ENCODE data around the gene ABCC1. TPM values are rescaled to one million over a fixed set of nuclear protein-coding genes. Genes with fewer than 3 reads are reported as not detected.

ABCC1 gene
- total RNA-seq, 6 donors from 2014 or later: 35.4 to 106 (median 44.8) TPM

- TF ChIP-seq POLR2AphosphoS5 (IDR thresholded peaks at IDR 0.05) (no peak), POLR2A (IDR thresholded peaks at IDR 0.05) (no peak), EP300 (IDR thresholded peaks at IDR 0.05) (no peak)
- TF ChIP-seq, protein P1, sequence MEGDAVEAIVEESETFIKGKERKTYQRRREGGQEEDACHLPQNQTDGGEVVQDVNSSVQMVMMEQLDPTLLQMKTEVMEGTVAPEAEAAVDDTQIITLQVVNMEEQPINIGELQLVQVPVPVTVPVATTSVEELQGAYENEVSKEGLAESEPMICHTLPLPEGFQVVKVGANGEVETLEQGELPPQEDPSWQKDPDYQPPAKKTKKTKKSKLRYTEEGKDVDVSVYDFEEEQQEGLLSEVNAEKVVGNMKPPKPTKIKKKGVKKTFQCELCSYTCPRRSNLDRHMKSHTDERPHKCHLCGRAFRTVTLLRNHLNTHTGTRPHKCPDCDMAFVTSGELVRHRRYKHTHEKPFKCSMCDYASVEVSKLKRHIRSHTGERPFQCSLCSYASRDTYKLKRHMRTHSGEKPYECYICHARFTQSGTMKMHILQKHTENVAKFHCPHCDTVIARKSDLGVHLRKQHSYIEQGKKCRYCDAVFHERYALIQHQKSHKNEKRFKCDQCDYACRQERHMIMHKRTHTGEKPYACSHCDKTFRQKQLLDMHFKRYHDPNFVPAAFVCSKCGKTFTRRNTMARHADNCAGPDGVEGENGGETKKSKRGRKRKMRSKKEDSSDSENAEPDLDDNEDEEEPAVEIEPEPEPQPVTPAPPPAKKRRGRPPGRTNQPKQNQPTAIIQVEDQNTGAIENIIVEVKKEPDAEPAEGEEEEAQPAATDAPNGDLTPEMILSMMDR (IDR thresholded peaks at IDR 0.05): no peak
Observed at GRCh38 chr16:16052916-16053315, 103.5 kb downstream of the ABCC1 start.

GRCh38 chr16:16057102-16057501 is 107.7 kb downstream of the ABCC1 start:
- Histone ChIP-seq H3K27me3 (no peaks in the 10 kb centered on the region), H3K27ac (no peak overlapping the region), H3K4me3 (no peak overlapping the region), H3K4me1 (peaks cover 0 to 4% (median 1%) of the 10 kb centered on the region in 4 donors), H3K36me3 (peaks cover 3 to 76% (median 31%) of the 10 kb centered on the region in 4 donors), H3K9me3 (no peaks in the 10 kb centered on the region)
- no peak for DNase-seq
- no peak for ATAC-seq (ENCODE audit: low FRiP score in 2 of 2)
- TF ChIP-seq POLR2AphosphoS5 (IDR thresholded peaks at IDR 0.05): no peak
- no peak for TF ChIP-seq EP300 (IDR thresholded peaks at IDR 0.05)
- TF ChIP-seq POLR2A (IDR thresholded peaks at IDR 0.05): no peak
- TF ChIP-seq, protein P1 (IDR thresholded peaks at IDR 0.05): no peak
- 93 to 98% methylated on average over 6 of the region's 6 CpGs for WGBS, 2 donors

More at GRCh38 chr16:16052916-16053315, 103.5 kb downstream of the ABCC1 start:
- Histone ChIP-seq H3K9me3 (no peaks in the 10 kb centered on the region), H3K4me1 (no peaks in the 10 kb centered on the region), H3K27ac (no peak overlapping the region), H3K36me3 (peaks cover 15 to 95% (median 38%) of the 10 kb centered on the region in 4 donors), H3K27me3 (no peaks in the 10 kb centered on the region), H3K4me3 (no peak overlapping the region)
- WGBS, 2 donors: 86 to 92% methylated on average over 3 of the region's 3 CpGs
- no peak for DNase-seq
- ATAC-seq (ENCODE audit: low FRiP score in 2 of 2): no peak

GRCh38 chr16:16059160-16059559 is 109.7 kb downstream of the ABCC1 start:
- H3K9me3 ChIP-seq: no peaks in the 10 kb centered on the region
- DNase-seq (no peak), ATAC-seq (ENCODE audit: low FRiP score in 2 of 2) (no peak)
- H3K4me3 ChIP-seq: no peak overlapping the region
- H3K36me3 ChIP-seq: peaks cover 0 to 68% (median 24%) of the 10 kb centered on the region in 4 donors
- peaks cover 0 to 4% (median 1%) of the 10 kb centered on the region in 4 donors for H3K4me1 ChIP-seq
- H3K27ac ChIP-seq: no peak overlapping the region
- 95 to 97% methylated on average over 8 of the region's 8 CpGs for WGBS, 2 donors
- no peaks in the 10 kb centered on the region for H3K27me3 ChIP-seq
- TF ChIP-seq POLR2AphosphoS5 (IDR thresholded peaks at IDR 0.05) (no peak), POLR2A (IDR thresholded peaks at IDR 0.05) (no peak), EP300 (IDR thresholded peaks at IDR 0.05) (no peak)
- TF ChIP-seq, protein P1 (IDR thresholded peaks at IDR 0.05): no peak

DNA sequence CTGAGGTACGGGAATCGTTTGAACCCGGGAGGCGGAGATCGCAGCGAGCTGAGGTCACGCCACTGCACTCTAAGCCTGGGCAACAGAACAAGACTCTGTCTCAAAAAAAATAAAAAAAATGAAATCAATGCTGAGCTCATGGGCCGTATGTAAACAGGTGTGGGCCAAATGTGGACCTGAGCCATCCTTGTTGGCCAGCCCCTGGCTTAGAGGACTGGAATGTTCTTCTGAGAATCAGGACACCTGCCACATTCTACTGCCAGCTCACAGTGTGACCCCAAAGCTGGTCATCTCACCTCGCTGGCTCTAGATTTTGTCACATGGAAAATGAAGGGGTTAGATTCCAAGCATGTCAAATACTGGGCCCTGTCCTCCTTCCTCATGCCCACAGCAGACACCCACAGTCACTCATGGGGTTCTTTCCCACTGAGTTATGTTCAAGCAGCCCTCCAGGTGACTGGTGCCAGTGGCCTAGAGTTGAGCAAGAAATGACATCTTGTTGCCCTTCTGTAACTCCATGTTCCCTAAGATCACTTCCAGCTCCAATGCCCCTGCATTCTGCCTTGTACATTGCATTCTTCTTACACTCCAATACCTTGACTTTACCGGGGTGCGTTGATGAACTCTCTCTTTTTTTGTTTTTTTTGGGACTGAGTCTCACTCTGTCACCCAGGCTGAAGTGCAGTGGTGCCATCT is 110.6 kb downstream of the ABCC1 start:
- no peak for TF ChIP-seq POLR2AphosphoS5 (IDR thresholded peaks at IDR 0.05)
- TF ChIP-seq EP300 (IDR thresholded peaks at IDR 0.05): no peak
- TF ChIP-seq POLR2A (IDR thresholded peaks at IDR 0.05): no peak
- TF ChIP-seq, protein P1 (IDR thresholded peaks at IDR 0.05): no peak
- H3K4me1 ChIP-seq: peaks cover 0 to 4% (median 1%) of the 10 kb centered on the region in 4 donors
- H3K27ac ChIP-seq: no peak overlapping the region
- no peak for ATAC-seq (ENCODE audit: low FRiP score in 2 of 2)
- peaks cover 0 to 66% (median 22%) of the 10 kb centered on the region in 4 donors for H3K36me3 ChIP-seq
- H3K9me3 ChIP-seq: no peaks in the 10 kb centered on the region
- no peak for DNase-seq
- WGBS, 2 donors: 92 to 96% methylated on average over 11 of the region's 11 CpGs
- H3K4me3 ChIP-seq: no peak overlapping the region
- H3K27me3 ChIP-seq: no peaks in the 10 kb centered on the region
